Neuronal stem cell (in vitro differentiated cells): ENCODE results near the gene GABARAP. TPM values are rescaled to one million over a fixed set of nuclear protein-coding genes. Genes with fewer than 3 reads are reported as not detected.

ENCODE experiments used
- DNase-seq: peaks from one replicate; pipeline ENCODE4 v3.0.0-alpha.2; 2013; ENCODE audit warnings: low spot score
- H2AFZ ChIP-seq: one replicate; pipeline ENCODE4 v1.6.1; 2013; ENCODE audit warnings: mild to moderate bottlenecking, low read length, inconsistent platforms
- H2AK5ac ChIP-seq: 2 replicates; pipeline ENCODE4 v1.6.1; 2013; ENCODE audit warnings: low read depth, mild to moderate bottlenecking, inconsistent platforms, low read length, moderate library complexity, mixed read lengths
- H2BK120ac ChIP-seq: 2 replicates; pipeline ENCODE4 v1.6.1; 2013; ENCODE audit warnings: low read depth, mild to moderate bottlenecking, inconsistent platforms, low read length, moderate library complexity, mixed read lengths
- H2BK12ac ChIP-seq: one replicate; pipeline ENCODE4 v1.6.1; 2013; ENCODE audit warnings: low read length, inconsistent platforms
- H2BK15ac ChIP-seq: 2 replicates; pipeline ENCODE4 v1.6.1; 2013; ENCODE audit warnings: mild to moderate bottlenecking, low read length, inconsistent platforms, mixed read lengths
- H2BK5ac ChIP-seq: one replicate; pipeline ENCODE4 v1.6.1; 2013; ENCODE audit warnings: inconsistent platforms, mild to moderate bottlenecking, low read length, moderate library complexity
- H3K14ac ChIP-seq: one replicate; pipeline ENCODE4 v1.6.1; 2013; ENCODE audit warnings: low read length, inconsistent platforms
- H3K18ac ChIP-seq: 2 replicates; pipeline ENCODE4 v1.6.1; 2013; ENCODE audit warnings: low read length, inconsistent platforms
- H3K23ac ChIP-seq: 2 replicates; pipeline ENCODE4 v1.6.1; 2013; ENCODE audit warnings: low read depth, mild to moderate bottlenecking, mixed read lengths, low read length, inconsistent platforms; ENCODE audit not compliant: poor library complexity
- H3K27ac ChIP-seq: replicated peaks from 3 replicates; pipeline ENCODE4 v1.5.1; 2013; ENCODE audit warnings: low read length, inconsistent platforms
- H3K27me3 ChIP-seq, 3 experiments: 2 replicates each; pipeline ENCODE4 v1.6.1; 2013; ENCODE audit warnings: low read length in 3 of 3, mild to moderate bottlenecking in 2 of 3, inconsistent platforms in 1 of 3, low read depth in 1 of 3, mixed read lengths in 1 of 3, moderate library complexity in 1 of 3; ENCODE audit not compliant: control insufficient read depth in 3 of 3, insufficient read depth in 3 of 3
- H3K36me3 ChIP-seq, 2 donors: replicated peaks in 1 of 2; 2 replicates each; pipeline ENCODE4 v1.6.1; 2013; ENCODE audit warnings: low read length in 2 of 2; ENCODE audit not compliant: control insufficient read depth in 2 of 2, insufficient read depth in 2 of 2
- H3K4ac ChIP-seq: 2 replicates; pipeline ENCODE4 v1.6.1; 2013; ENCODE audit warnings: inconsistent platforms, mild to moderate bottlenecking, low read length, moderate library complexity
- H3K4me1 ChIP-seq, 2 donors: 1 replicate in 1 of 2; 2 replicates in 1 of 2; pipeline ENCODE4 v1.6.1; 2013; ENCODE audit warnings: low read length in 2 of 2, low read depth in 1 of 2; ENCODE audit not compliant: control insufficient read depth in 2 of 2, insufficient read depth in 1 of 2
- H3K4me2 ChIP-seq: one replicate; pipeline ENCODE4 v1.6.1; 2013; ENCODE audit warnings: mild to moderate bottlenecking, low read length, inconsistent platforms; ENCODE audit not compliant: insufficient read depth, poor library complexity, severe bottlenecking
- H3K4me3 ChIP-seq, 2 donors: 2 replicates each; pipeline ENCODE4 v1.5.1; 2013; ENCODE audit warnings: low read length in 2 of 2, mild to moderate bottlenecking in 2 of 2, inconsistent platforms in 1 of 2, moderate library complexity in 1 of 2
- H3K79me1 ChIP-seq: one replicate; pipeline ENCODE4 v1.6.1; 2013; ENCODE audit warnings: low read depth, mild to moderate bottlenecking, inconsistent platforms, low read length, moderate library complexity
- H3K9ac ChIP-seq: one replicate; pipeline ENCODE4 v1.6.1; 2013; ENCODE audit warnings: mild to moderate bottlenecking, low read depth, low read length, inconsistent platforms; ENCODE audit not compliant: poor library complexity
- H3K9me3 ChIP-seq, 2 donors: replicated peaks in 1 of 2; 2 replicates each; pipeline versions ENCODE3 to v1.6.1; 2013; ENCODE audit warnings: low read length in 2 of 2, mild to moderate bottlenecking in 2 of 2, inconsistent platforms in 1 of 2, low read depth in 1 of 2, mixed read lengths in 1 of 2, moderate library complexity in 1 of 2; ENCODE audit not compliant: control insufficient read depth in 2 of 2, insufficient read depth in 1 of 2
- H4K8ac ChIP-seq: one replicate; pipeline ENCODE4 v1.6.1; 2013; ENCODE audit warnings: low read depth, mild to moderate bottlenecking, inconsistent platforms, low read length, moderate library complexity
- H4K91ac ChIP-seq: one replicate; pipeline ENCODE4 v1.6.1; 2013; ENCODE audit warnings: low read length, low read depth, mild to moderate bottlenecking, inconsistent platforms; ENCODE audit not compliant: poor library complexity
- WGBS, 2 donors: extraction: QIAGEN DNeasy Blood & Tissue Kit; methylation state at CpG; one replicate each; pipeline ENCODE4 v1.1.7; 2013; ENCODE audit warnings: missing lambda C conversion rate in 2 of 2, mixed read lengths in 1 of 2; ENCODE audit not compliant: insufficient read length in 2 of 2, insufficient replicate concordance in 1 of 2; ENCODE audit errors: extremely low coverage in 2 of 2; 5-methylcytosine and 5-hydroxymethylcytosine counted together
- polyA plus RNA-seq, 2 experiments: library from polyadenylated mRNA; stranded (reverse); fragments of 200-250 nt; gene quantifications; one replicate each; pipeline ENCODE4 v1.2.3, GENCODE V29; 2013

The GABARAP gene
- 974 TPM for polyA plus RNA-seq (2013, experiment 1 of 2)
- polyA plus RNA-seq (2013, experiment 2 of 2) = 956 TPM

DNA sequence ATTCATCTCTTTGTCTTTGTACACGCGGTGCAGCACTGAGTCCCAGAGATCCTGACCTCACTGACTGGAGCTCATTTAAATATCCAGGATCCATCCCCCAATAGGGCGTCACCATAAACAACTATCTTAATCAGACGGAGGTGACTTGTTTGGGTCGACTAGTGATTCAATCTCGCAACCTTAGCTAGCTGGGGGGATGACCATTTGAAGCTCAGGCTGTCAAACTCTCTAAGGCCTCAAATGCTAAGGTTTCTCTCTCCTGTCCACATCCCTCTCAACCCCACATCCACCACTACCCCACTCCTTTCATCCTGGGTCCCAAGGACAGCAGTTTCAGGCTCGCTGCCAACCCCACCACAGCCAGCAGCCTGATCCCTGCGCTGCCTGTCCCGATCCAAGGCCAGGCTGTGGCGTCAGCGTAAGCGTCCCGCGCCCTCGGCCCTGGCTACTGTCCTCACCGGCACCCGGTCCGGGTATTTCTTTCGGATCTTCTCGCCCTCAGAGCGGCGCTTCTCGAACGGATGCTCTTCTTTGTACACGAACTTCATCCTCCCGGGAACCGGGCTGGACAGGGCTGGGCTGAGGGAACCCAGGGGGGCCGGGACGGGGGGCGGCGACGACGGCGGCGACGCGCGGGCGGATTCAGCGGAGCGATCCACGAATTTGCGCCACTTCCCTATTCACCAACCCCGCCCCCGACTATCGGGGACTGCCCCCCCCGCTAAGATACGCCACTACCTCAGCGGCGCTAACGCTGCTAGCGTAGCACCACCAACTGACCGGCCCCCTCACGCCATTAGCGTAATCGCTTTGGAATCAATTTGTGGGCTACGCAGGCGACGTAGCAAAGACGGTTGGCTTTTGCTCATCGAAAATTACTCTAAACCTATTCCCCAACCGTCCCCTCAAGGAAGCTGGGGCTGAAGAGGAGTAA is at the start of gene GABARAP:
Gene GABARAP, minus strand, starts transcription at position 667 of the 934 bp plus-strand sequence. Its CDS starts 119 bp downstream, at position 548.
- Histone ChIP-seq H2BK5ac (peak within 1 kb of the TSS; percentile 85), H4K91ac (no peak within 1 kb of the TSS), H2AFZ (peak within 1 kb of the TSS; percentile 89), H3K18ac (peak within 1 kb of the TSS; percentile 94), H3K4ac (peak within 1 kb of the TSS; percentile 24), H3K9me3 (no peaks in the 10 kb centered on the region), H2BK15ac (peak within 1 kb of the TSS; percentile 47), H3K36me3 (peaks cover 34 to 58% of the 10 kb centered on the region in 2 donors), H3K14ac (no peak within 1 kb of the TSS), H3K27me3 (no peaks in the 10 kb centered on the region), H3K27ac (peak within 1 kb of the TSS; percentile 91), H2BK12ac (no peak within 1 kb of the TSS), H4K8ac (no peak within 1 kb of the TSS), H2BK120ac (no peak within 1 kb of the TSS), H2AK5ac (peak within 1 kb of the TSS; percentile 60), H3K4me3 (peak within 1 kb of the TSS; percentile 90 to 94), H3K9ac (peak within 1 kb of the TSS; percentile 97), H3K23ac (peak within 1 kb of the TSS; percentile 40), H3K79me1 (peaks cover 5% of the 10 kb centered on the region), H3K4me2 (peak within 1 kb of the TSS; percentile 94), H3K4me1 (peaks cover 7 to 23% of the 10 kb centered on the region in 2 donors)
- no CpG with 5 or more reads among the region's 62 CpGs for WGBS, 2 donors
- DNase-seq = peak; percentile 95

- Histone ChIP-seq H2BK120ac (no peak overlapping the region), H3K4ac (no peak overlapping the region), H3K14ac (no peak overlapping the region), H3K4me2 (no peak overlapping the region), H2BK12ac (peak overlapping the region; percentile 22), H3K23ac (no peak overlapping the region), H3K27ac (no peak overlapping the region), H3K4me3 (no peak overlapping the region), H3K79me1 (peaks cover 4% of the 10 kb centered on the region), H4K91ac (no peak overlapping the region), H3K4me1 (peaks cover 5 to 19% of the 10 kb centered on the region in 2 donors), H2BK15ac (no peak overlapping the region), H2BK5ac (peak overlapping the region; percentile 39), H3K9me3 (peaks cover 0 to 1% of the 10 kb centered on the region in 2 donors), H3K18ac (peak overlapping the region; percentile 17), H2AFZ (no peak overlapping the region), H3K27me3 (peaks cover 8 to 38% (median 33%) of the 10 kb centered on the region in 3 experiments), H3K36me3 (peaks cover 0 to 5% of the 10 kb centered on the region in 2 donors), H4K8ac (no peak overlapping the region), H3K9ac (no peak overlapping the region), H2AK5ac (peak overlapping the region; percentile 56)
- no peak for DNase-seq
- WGBS, 2 donors = no CpG with 5 or more reads among the region's 11 CpGs
Measured at GRCh38 chr17:7290685-7291084, 48.4 kb upstream of the GABARAP start.

- no peak overlapping the region for H3K27ac ChIP-seq
- H2AK5ac ChIP-seq = no peak overlapping the region
- no peak overlapping the region for H3K4me2 ChIP-seq
- H3K9ac ChIP-seq = no peak overlapping the region
- peak overlapping the region; percentile 17 for H3K18ac ChIP-seq
- no peak overlapping the region for H2BK15ac ChIP-seq
- H4K91ac ChIP-seq = no peak overlapping the region
- no peak for DNase-seq
- no peak overlapping the region for H2BK12ac ChIP-seq
- H3K36me3 ChIP-seq = peaks cover 0 to 7% of the 10 kb centered on the region in 2 donors
- WGBS, 2 donors = no CpG with 5 or more reads among the region's 19 CpGs
- no peak overlapping the region for H3K4ac ChIP-seq
- H3K4me3 ChIP-seq = no peak overlapping the region
- no peaks in the 10 kb centered on the region for H3K9me3 ChIP-seq
- H3K14ac ChIP-seq = no peak overlapping the region
- H2AFZ ChIP-seq = no peak overlapping the region
- H3K79me1 ChIP-seq = peaks cover 4% of the 10 kb centered on the region
- H3K27me3 ChIP-seq = peaks cover 4 to 33% (median 28%) of the 10 kb centered on the region in 3 experiments
- H3K4me1 ChIP-seq = peaks cover 5 to 19% of the 10 kb centered on the region in 2 donors
- no peak overlapping the region for H4K8ac ChIP-seq
- peak overlapping the region; percentile 10 for H3K23ac ChIP-seq
- H2BK5ac ChIP-seq = peak overlapping the region; percentile 39
- no peak overlapping the region for H2BK120ac ChIP-seq
Measured at GRCh38 chr17:7290166-7290565, 47.9 kb upstream of the GABARAP start.
